Vagina (tissue), 2 donors: ENCODE data around the gene ADK. TPM values are rescaled to one million over a fixed set of nuclear protein-coding genes. Genes with fewer than 3 reads are reported as not detected.

Experiments used
- DNase-seq, 2 donors: peaks; one replicate each; pipeline ENCODE4 v3.0.0-alpha.2; 2017; ENCODE audit errors: extremely low spot score in 2 of 2
- H3K27ac ChIP-seq: fragments of 200-600 bp; sonication (generic); one replicate; pipeline ENCODE4 v1.5.1; 2019
- H3K27me3 ChIP-seq: fragments of 200-600 bp; sonication (generic); one replicate; pipeline ENCODE4 v1.5.1; 2019
- H3K36me3 ChIP-seq, 2 donors: fragments of 200-600 bp; sonication (generic); one replicate each; pipeline ENCODE4 v1.5.1; 2017 to 2019
- H3K4me1 ChIP-seq: fragments of 200-600 bp; sonication (generic); one replicate; pipeline ENCODE4 v1.5.1; 2019
- H3K4me3 ChIP-seq, 2 donors: fragments of 200-600 bp; sonication (generic); 1 replicate in 1 of 2; 2 replicates in 1 of 2; pipeline ENCODE4 v1.5.1; 2016 to 2019
- H3K9me3 ChIP-seq: fragments of 200-600 bp; sonication (generic); one replicate; pipeline ENCODE4 v1.5.1; 2019
- CTCF ChIP-seq, 3 experiments: fragments of 450-650 bp in 2 of 3; fragments of 200-600 bp in 1 of 3; sonication (generic) in 1 of 3; IDR thresholded peaks; one replicate each; pipeline ENCODE4 v1.5.1; 2017 to 2019; ENCODE audit warnings: antibody characterized with exemption in 3 of 3, mild to moderate bottlenecking in 2 of 3, moderate library complexity in 2 of 3
- POLR2A ChIP-seq, 2 donors: fragments of 450-650 bp; IDR thresholded peaks; one replicate each; pipeline ENCODE4 v1.6.1; 2017; ENCODE audit warnings: antibody characterized with exemption in 2 of 2, mild to moderate bottlenecking in 2 of 2, moderate library complexity in 2 of 2
- POLR2AphosphoS5 ChIP-seq, 2 donors: sonication (generic); formaldehyde crosslinking; IDR thresholded peaks; one replicate each; pipeline ENCODE4 v1.9.0; 2017; ENCODE audit warnings: antibody characterized with exemption in 2 of 2, mild to moderate bottlenecking in 2 of 2, low read depth in 1 of 2; ENCODE audit not compliant: insufficient read depth in 1 of 2
- intact Hi-C: fragments of 100-400 bp; cut with DNase I; formaldehyde crosslinking; loops from one replicate; pipeline ENCODE4 v1.15.1; 2023
- total RNA-seq: library from RNA; depleted of rRNA; stranded (reverse); fragments of >200 nt; gene quantifications from one replicate; pipeline ENCODE4 v1.2.3, GENCODE V29; 2016

The ADK gene
- total RNA-seq, 1 donor from 2014 or later, result 46.2 TPM

- no peak overlapping the region for H3K4me3 ChIP-seq
- TF ChIP-seq CTCF (IDR thresholded peaks at IDR 0.05) (no peak), POLR2AphosphoS5 (IDR thresholded peaks at IDR 0.05; ENCODE audit: insufficient read depth in 1 of 2, low read depth in 1 of 2) (no peak), POLR2A (IDR thresholded peaks at IDR 0.05) (no peak)
- DNase-seq, result no peak
- peaks cover 0 to 89% of the 10 kb centered on the region in 2 donors for H3K36me3 ChIP-seq
- intact Hi-C loops, result no loop called here
- no peaks in the 10 kb centered on the region for H3K4me1 ChIP-seq
- H3K27me3 ChIP-seq, result no peaks in the 10 kb centered on the region
- no peak overlapping the region for H3K27ac ChIP-seq
- no peaks in the 10 kb centered on the region for H3K9me3 ChIP-seq
Observed at GRCh38 chr10:74109452-74109851, 41.6 kb upstream of the ADK start.

GRCh38 chr10:74110120-74110519 is 40.9 kb upstream of the ADK start:
- Histone ChIP-seq H3K36me3 (peaks cover 0 to 89% of the 10 kb centered on the region in 2 donors), H3K4me3 (no peak overlapping the region), H3K27ac (no peak overlapping the region), H3K27me3 (no peaks in the 10 kb centered on the region), H3K4me1 (no peaks in the 10 kb centered on the region), H3K9me3 (no peaks in the 10 kb centered on the region)
- intact Hi-C loops, result no loop called here
- DNase-seq, result no peak
- no peak for TF ChIP-seq POLR2A (IDR thresholded peaks at IDR 0.05)
- no peak for TF ChIP-seq CTCF (IDR thresholded peaks at IDR 0.05)
- TF ChIP-seq POLR2AphosphoS5 (IDR thresholded peaks at IDR 0.05; ENCODE audit: insufficient read depth in 1 of 2, low read depth in 1 of 2), result no peak

GRCh38 chr10:74111799-74112198 is 39.2 kb upstream of the ADK start:
- no peak overlapping the region for H3K4me3 ChIP-seq
- H3K36me3 ChIP-seq, result peaks cover 0 to 88% of the 10 kb centered on the region in 2 donors
- H3K27me3 ChIP-seq, result no peaks in the 10 kb centered on the region
- TF ChIP-seq CTCF (IDR thresholded peaks at IDR 0.05), result no peak
- no peak for TF ChIP-seq POLR2AphosphoS5 (IDR thresholded peaks at IDR 0.05; ENCODE audit: insufficient read depth in 1 of 2, low read depth in 1 of 2)
- TF ChIP-seq POLR2A (IDR thresholded peaks at IDR 0.05), result no peak
- no peak for DNase-seq
- H3K27ac ChIP-seq, result no peak overlapping the region
- H3K9me3 ChIP-seq, result no peaks in the 10 kb centered on the region
- intact Hi-C loops, result no loop called here
- H3K4me1 ChIP-seq, result no peaks in the 10 kb centered on the region

- Histone ChIP-seq H3K36me3 (peaks cover 0 to 88% of the 10 kb centered on the region in 2 donors), H3K27me3 (no peaks in the 10 kb centered on the region), H3K4me3 (no peak overlapping the region), H3K9me3 (no peaks in the 10 kb centered on the region), H3K4me1 (no peaks in the 10 kb centered on the region), H3K27ac (no peak overlapping the region)
- no peak for TF ChIP-seq POLR2A (IDR thresholded peaks at IDR 0.05)
- TF ChIP-seq CTCF (IDR thresholded peaks at IDR 0.05), result no peak
- no peak for TF ChIP-seq POLR2AphosphoS5 (IDR thresholded peaks at IDR 0.05; ENCODE audit: insufficient read depth in 1 of 2, low read depth in 1 of 2)
- no peak for DNase-seq
- intact Hi-C loops, result no loop called here
Observed at GRCh38 chr10:74113546-74113945, 37.5 kb upstream of the ADK start.

GRCh38 chr10:74114041-74114448 is 37.0 kb upstream of the ADK start:
- Histone ChIP-seq H3K27ac (no peak overlapping the region), H3K4me3 (no peak overlapping the region), H3K4me1 (no peaks in the 10 kb centered on the region), H3K27me3 (no peaks in the 10 kb centered on the region), H3K9me3 (no peaks in the 10 kb centered on the region), H3K36me3 (peaks cover 0 to 87% of the 10 kb centered on the region in 2 donors)
- intact Hi-C loops, result no loop called here
- TF ChIP-seq POLR2A (IDR thresholded peaks at IDR 0.05) (no peak), POLR2AphosphoS5 (IDR thresholded peaks at IDR 0.05; ENCODE audit: insufficient read depth in 1 of 2, low read depth in 1 of 2) (no peak), CTCF (IDR thresholded peaks at IDR 0.05) (no peak)
- DNase-seq, result no peak
